Neural cell (in vitro differentiated cells): ENCODE data around the gene ACOX3.

Source experiments
- CTCF ChIP-seq: fragments of 450-650 bp; IDR thresholded peaks from 2 replicates; pipeline ENCODE4 v1.5.1; 2014; ENCODE audit warnings: antibody characterized with exemption, mild to moderate bottlenecking, moderate library complexity; ENCODE audit not compliant: poor library complexity, severe bottlenecking
- EZH2 ChIP-seq: fragments of 200-600, 300-800 bp; shearing (Covaris generic), sonication (generic); IDR thresholded peaks from 2 replicates; pipeline ENCODE4 v1.6.1; 2014; ENCODE audit warnings: antibody characterized with exemption, low read length, borderline replicate concordance, mild to moderate bottlenecking; ENCODE audit not compliant: insufficient read depth, poor library complexity, severe bottlenecking
- REST ChIP-seq: IDR thresholded peaks from 2 replicates; pipeline ENCODE4 v1.6.1; 2012; ENCODE audit warnings: borderline replicate concordance
- TAF1 ChIP-seq: IDR thresholded peaks from 2 replicates; pipeline ENCODE4 v1.6.1; 2012; ENCODE audit warnings: low read depth

DNA sequence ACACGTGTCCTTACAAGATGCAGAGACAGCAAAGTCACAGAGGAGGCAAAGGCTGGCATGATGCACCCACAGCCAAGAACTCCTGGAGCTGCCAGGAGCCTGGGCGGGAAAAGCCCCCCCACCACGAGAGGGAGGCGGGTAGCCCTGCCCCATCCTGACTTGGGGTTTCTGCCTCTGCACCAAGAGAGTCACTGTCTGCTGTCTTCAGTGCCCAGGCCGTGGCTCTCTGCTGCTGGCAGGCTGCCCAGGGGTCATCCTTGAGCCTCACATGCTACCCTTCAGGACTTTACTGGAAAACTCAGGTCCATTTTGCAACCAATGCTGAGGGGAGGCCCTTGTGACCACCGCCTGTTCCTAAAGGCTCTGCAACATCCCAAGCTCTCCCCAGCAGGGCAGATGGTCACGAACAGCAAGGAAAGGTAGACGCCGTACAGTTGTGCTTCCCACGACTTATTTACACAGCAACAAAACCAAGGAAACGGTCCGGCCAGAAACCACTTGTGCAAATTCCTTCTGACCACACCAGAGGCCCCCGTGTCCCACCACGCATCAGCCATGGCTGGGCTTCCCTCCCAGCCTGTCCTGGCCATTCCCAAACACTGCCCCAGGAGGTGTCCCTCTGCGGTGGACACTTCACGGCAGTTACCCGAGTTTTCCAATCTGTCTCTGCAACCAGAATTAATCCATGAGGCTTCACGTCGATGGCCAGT is 56.9 kb downstream of the ACOX3 start:
- TF ChIP-seq CTCF (no peak), TAF1 (no peak), EZH2 (no peak), REST (no peak)
